GM19240 (cell line): ENCODE measurements around the gene UBE2E2.

ENCODE experiments used
- DNase-seq: peaks from one replicate; pipeline ENCODE4 v3.0.0; 2011; ENCODE audit warnings: low spot score; ENCODE audit not compliant: insufficient read length

UBE2E2 gene

GRCh38 chr3:23240171-23240785 lies 37.2 kb downstream of the UBE2E2 start:
- no peak for DNase-seq

GRCh38 chr3:23241256-23241655 lies 38.1 kb downstream of the UBE2E2 start:
- no peak for DNase-seq

GRCh38 chr3:23242106-23242505 lies 39.0 kb downstream of the UBE2E2 start:
- DNase-seq = no peak

- DNase-seq = no peak
Measured at GRCh38 chr3:23244324-23245041, 41.4 kb downstream of the UBE2E2 start.

- DNase-seq = no peak
Measured at GRCh38 chr3:23246651-23247050, 43.5 kb downstream of the UBE2E2 start.

GRCh38 chr3:23248594-23249131 lies 45.5 kb downstream of the UBE2E2 start:
- no peak for DNase-seq

GRCh38 chr3:23249961-23250360 lies 46.8 kb downstream of the UBE2E2 start:
- DNase-seq = no peak

- DNase-seq = no peak
Measured at GRCh38 chr3:23252122-23252521, 49.0 kb downstream of the UBE2E2 start.

GRCh38 chr3:23253214-23253613 lies 50.1 kb downstream of the UBE2E2 start:
- no peak for DNase-seq

GRCh38 chr3:23254282-23254681 lies 51.2 kb downstream of the UBE2E2 start:
- no peak for DNase-seq

GRCh38 chr3:23254835-23255234 lies 51.7 kb downstream of the UBE2E2 start:
- no peak for DNase-seq

GRCh38 chr3:23256741-23257435 lies 53.8 kb downstream of the UBE2E2 start:
- DNase-seq = no peak

GRCh38 chr3:23258110-23258509 lies 55.0 kb downstream of the UBE2E2 start:
- DNase-seq = no peak

- no peak for DNase-seq
Measured at GRCh38 chr3:23259515-23259914, 56.4 kb downstream of the UBE2E2 start.

- DNase-seq = no peak
Measured at GRCh38 chr3:23262766-23263165, 59.6 kb downstream of the UBE2E2 start.

- no peak for DNase-seq
Measured at GRCh38 chr3:23263796-23264195, 60.7 kb downstream of the UBE2E2 start.

- DNase-seq = no peak
Measured at GRCh38 chr3:23264413-23264812, 61.3 kb downstream of the UBE2E2 start.

GRCh38 chr3:23270423-23270822 lies 67.3 kb downstream of the UBE2E2 start:
- no peak for DNase-seq

- no peak for DNase-seq
Measured at GRCh38 chr3:23271876-23272741, 69.0 kb downstream of the UBE2E2 start.

GRCh38 chr3:23272820-23273219 lies 69.7 kb downstream of the UBE2E2 start:
- no peak for DNase-seq

GRCh38 chr3:23275061-23275460 lies 71.9 kb downstream of the UBE2E2 start:
- no peak for DNase-seq
